GM21737 (cell line): ENCODE measurements around the gene MBD4.
"Not testable (repeated sequence)": the region's sequence is repeated elsewhere in the genome, so short reads cannot be mapped to it uniquely, and the experiment has no call there.

ENCODE experiments used
- ATAC-seq: cut with Tn5 transposase; IDR thresholded peaks from one replicate; pipeline ENCODE4 v1.9.1; 2021; ENCODE audit warnings: mild to moderate bottlenecking, moderate library complexity; ENCODE audit not compliant: unreplicated experiment

Gene MBD4

GRCh38 chr3:129432671-129433070, 7.1 kb downstream of the MBD4 start:
- no peak for ATAC-seq

- no peak for ATAC-seq
These were observed 7.7 kb downstream of the MBD4 start for GRCh38 chr3:129432036-129432435.

GRCh38 chr3:129429602-129430001, 10.1 kb downstream of the MBD4 start:
- ATAC-seq = no peak

DNA sequence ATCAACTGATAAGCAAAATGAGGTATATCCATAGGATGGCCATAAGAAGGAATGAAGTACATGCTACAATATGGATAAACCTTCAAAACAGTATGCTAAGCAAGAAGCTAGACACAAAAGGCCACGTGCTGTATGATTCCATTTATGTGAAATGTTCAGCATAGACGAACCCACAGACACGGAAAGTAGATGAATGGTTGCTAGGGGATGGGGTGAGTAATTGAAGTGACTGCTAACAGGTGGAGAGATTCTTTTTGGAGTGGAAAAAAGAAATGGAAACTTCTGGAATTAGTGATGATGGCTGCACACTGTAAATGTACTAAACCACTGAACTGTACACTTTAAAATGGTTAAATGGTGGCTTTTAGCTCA, 10.7 kb downstream of the MBD4 start:
- ATAC-seq = no peak

DNA sequence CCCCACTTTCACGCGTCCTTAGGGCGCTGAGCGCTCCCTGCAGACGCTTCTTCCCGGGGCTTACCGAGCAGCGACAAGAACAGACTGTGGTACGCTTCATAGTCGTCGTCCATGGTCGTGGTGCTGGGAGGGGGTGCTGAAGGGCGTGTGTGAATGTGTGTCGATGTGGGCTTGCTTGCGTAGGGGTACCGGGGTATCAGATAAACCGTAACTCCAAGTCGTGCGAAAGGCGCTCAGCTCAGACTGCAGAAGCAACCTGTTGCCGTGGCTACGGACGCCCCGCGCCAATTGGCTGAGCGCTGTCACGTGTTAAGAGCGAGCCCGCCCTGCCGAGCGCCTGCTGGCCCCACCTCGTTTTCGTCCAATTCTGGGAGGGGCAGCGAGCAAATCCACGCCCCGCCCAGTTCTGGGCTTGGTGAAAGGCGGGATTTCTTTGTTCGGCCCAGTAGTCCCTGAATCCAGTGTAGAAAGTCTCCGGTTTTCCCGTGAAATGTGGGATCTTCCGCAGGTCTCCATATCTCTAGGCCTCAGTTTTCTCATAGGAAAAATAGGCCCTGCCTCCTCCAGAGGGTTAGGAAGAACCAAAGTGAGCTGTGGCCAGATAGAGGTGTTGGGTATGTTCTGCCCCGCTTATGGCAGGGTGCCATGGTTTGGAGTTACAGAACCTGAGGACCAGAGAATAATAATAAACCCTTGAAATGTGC, 11.2 kb downstream of the MBD4 start, which contains the start of gene EFCAB12:
EFCAB12 (minus strand) TSS at position 261 of the 704 bp plus-strand sequence; CDS start at position 113, 148 bp downstream.
- ATAC-seq = peak; percentile 82

- no peak for ATAC-seq
These were observed 11.8 kb downstream of the MBD4 start for GRCh38 chr3:129428007-129428375.

DNA sequence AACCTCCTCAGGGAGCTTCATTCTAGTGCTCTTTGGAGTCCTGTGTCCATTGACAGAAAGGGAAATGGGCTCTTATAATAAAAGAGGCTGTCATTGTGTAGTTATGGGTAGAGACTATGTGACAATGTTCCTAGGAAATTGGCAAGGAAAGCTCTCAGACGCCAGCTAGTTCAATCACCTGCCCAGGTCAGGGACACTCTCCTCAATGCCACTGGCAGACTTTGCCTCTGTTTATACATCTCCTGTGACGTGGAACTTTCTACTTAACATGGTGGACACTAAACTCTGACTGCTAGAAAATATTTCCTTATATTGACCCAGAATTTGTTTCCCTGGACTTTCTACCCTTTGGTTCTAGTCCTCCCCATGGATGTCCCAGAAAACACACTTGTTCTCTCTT, 14.1 kb downstream of the MBD4 start:
- ATAC-seq = no peak

GRCh38 chr3:129425213-129425612, 14.5 kb downstream of the MBD4 start:
- no peak for ATAC-seq

GRCh38 chr3:129424185-129424841, 15.4 kb downstream of the MBD4 start:
- ATAC-seq = peak; percentile 49

GRCh38 chr3:129422897-129423296, 16.9 kb downstream of the MBD4 start:
- ATAC-seq = no peak

DNA sequence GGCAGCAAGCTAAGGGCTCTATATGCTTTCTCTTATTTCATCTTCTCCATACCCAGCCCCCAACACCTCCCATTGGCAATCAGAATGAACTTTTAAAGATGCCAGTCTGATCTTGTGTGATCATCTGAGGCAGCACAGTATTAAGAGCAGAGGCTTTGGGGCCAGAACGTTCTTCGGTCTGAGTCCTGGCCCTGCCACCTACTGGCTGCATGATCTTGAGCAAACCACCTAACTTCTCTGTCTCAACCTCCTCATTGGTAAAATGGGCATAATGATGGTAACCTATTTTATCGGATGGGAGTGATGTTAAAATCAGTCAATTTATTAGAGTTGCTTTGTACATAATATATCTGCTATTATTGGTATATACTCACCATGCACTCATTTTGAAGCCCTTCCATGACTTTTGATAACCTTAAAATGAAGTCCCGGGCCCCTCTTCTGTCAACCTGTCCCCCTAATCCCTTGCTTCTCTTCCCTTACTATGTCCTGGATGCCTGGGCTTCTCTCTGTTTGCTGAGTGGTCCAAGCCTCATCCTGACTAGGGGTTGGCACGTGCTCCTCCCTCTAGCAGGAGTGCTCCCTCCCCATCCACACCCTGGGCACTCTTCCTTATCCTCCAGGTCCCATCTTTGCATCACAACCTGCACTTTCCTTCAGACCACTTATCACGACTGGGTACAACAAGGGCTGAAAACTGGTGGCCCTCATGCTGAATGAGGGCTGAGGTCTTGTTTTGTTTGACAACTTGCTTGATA, 17.6 kb downstream of the MBD4 start:
- ATAC-seq = no peak

DNA sequence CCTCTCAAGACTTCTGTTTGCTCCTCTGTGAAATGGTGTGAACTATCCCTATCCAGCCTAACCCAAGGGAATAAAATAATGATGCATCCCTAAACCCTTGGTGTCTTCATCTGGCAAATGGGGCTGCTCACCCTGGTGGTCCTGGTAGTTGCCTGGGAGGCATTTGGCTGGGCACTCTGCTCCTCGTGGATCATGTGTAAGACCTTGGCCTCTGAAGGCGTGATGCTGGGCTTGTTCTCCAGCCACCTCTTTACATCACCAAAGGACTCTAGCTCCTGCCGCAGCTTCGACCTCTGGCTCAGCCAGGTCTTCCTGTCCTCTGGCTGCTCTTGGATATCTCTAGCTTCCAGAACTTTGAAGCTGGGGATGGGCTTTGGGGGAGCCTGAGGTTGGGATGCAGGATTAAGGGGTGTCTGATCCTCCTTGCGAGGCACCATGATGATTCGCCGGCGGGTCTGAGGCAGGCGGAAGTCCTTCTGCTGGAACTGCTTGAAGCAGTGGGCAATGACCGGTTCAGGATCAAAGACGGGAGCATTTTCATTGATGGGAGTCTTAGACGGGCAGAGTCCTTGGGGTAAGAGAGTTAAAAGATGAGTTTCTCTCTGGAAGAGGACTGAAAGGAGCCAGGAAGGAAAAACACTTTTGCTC, 18.4 kb downstream of the MBD4 start:
- no peak for ATAC-seq

- no peak for ATAC-seq
These were observed 20.3 kb downstream of the MBD4 start for GRCh38 chr3:129419476-129419875.

DNA sequence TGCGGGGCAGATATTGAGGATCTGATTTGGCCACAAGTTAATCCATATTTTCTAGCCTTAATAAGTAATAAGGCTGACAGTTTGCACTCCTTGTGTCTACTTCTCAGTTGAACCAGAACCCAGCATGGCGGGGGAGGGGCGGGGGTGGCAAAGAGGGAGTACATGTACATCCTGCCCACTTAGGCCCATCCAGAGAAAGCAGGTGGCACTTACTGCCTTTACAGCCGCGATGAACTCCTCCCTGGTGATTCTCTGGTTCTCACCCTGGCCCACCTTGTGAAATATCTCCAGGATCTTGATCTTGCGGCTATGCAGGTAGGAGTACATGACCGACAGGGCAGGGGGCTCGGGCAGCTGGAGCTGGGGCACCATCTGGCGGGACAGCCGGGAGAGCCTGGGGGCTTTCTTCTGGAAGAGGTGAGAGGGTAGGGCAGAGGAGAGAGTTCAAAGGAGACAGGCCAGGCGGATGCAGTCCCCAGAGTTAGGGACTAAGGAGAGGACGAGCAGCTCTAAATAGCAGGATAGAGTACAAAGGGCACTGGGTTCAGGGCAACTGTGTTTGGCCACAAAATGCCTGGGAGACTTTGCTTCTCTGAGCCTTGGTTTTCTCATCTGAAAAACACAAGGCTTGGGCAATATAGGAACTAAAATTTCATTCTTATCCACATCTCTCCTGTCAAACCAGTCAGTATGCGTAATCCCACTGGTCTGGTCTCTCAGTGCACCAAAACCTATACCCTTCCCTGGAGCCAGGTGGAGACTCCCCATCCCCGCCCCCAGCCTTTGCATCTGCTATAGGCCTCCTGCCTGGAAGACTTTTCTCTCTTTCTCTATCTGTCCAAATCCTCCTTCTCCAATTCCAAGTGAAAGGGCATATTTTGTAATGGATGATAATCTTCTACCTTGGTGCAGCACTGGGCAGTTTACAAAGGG, 21.4 kb downstream of the MBD4 start:
- no peak for ATAC-seq

DNA sequence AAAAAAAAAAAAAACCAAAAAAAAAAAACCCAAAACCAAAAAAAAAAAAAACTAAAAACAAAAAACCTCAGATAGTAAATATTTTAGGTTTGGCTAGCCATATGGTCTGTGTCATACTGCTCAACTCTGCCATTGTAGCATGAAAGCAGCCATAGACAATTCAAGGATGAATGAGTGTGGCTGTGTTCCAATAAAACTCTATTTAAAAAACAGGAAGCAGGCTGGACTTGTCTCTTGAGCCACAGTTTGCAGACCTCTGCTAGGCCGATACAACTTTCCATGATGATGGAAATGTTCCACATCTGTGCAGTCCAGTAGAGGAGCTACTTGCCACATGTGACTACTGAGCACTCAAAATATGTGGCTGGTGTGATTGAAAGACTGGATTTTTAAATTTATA, 22.4 kb downstream of the MBD4 start:
- ATAC-seq = no peak

DNA sequence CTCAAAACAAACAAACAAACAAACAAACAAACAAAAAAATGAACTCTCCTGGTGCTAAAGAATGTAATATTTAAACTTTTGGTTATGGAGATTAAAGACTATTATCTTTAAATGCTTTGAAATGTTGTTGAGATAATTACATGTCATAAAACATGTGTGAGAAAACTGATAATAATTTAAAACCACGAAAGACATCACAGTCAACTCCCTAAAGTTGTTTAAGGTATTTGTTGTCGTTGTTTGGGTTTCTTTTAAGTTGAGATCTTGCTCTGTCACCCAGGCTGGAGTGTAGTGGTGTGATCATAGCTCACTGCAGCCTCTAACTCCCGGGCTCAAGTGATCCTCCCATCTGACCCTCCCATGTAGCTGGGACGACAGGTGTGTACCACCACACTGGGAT, 23.3 kb downstream of the MBD4 start:
- no peak for ATAC-seq

DNA sequence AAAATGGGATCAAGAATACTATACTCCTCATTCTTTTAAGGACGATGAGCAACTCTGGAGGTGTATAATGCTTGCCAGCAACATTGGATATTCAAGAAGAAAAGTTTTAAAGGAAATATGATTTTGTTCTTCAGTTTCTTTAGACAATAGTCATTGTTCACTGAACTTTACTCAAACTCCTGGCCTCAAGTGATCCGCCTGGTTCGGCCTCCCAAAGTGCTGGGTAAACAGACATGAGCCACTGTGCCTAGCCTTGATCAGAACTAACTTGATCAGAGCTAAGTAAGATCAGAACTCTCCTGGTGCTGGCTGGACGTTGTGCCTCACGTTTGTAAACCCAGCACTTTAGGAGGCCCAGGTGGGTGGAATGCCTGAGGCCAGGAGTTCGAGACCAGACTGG, 23.9 kb downstream of the MBD4 start:
- no peak for ATAC-seq

DNA sequence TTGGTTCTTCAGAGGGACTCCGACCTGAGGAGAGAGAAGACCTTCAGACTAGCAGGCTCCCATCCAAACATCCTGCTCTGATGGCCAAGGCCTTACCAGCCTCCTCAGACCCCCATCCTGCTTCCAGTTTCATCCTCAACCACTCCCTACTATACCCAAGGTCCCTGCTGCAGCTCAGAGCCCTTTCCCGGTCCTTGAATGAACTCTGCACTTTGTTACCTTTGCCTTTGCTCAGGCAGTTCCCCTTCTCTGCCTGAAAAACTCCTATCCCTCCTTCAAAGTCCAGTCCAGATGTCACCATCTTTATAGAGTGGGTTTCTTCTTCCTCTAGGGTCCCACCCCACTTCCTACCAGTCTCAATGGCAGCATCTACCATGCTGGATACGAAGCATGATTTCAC, 24.4 kb downstream of the MBD4 start:
- ATAC-seq = no peak

GRCh38 chr3:129413687-129414506, 25.9 kb downstream of the MBD4 start:
- peak; percentile 69 for ATAC-seq

DNA sequence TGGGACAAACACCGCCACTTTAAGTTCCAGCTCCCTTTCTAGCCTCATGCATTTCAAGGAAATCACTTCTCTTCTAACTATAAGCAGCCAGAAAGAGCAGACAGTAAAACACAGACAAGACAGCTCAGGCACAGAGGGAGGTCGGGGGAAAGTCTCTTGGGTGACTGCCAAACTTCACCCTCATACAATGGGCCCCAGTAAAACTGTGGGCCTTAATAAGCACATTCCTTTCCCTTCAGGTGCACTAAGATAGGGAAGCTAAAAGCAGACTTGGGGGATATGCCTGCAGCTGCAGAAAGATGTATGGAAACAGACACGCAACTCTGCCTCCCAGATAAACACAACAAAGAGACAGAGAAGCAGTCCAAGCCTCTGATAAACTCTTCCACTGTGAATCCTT, 26.5 kb downstream of the MBD4 start:
- not testable (repeated sequence) for ATAC-seq
